ENCODE data around the gene CYP11A1.

Gene CYP11A1

GRCh38 chr15:74408815-74409214 lies 41.4 kb upstream of the CYP11A1 start:
- no peaks in the 10 kb centered on the region for H3K27me3 ChIP-seq (ENCODE audit: insufficient read depth, poor library complexity, severe bottlenecking)
- TF ChIP-seq POLR2AphosphoS5 (IDR thresholded peaks at IDR 0.05; ENCODE audit: low read depth) (no peak), SPI1 (IDR thresholded peaks at IDR 0.05; ENCODE audit: borderline replicate concordance, low read depth) (no peak), GABPA (IDR thresholded peaks at IDR 0.05; ENCODE audit: low read depth) (no peak)
- TF ChIP-seq, protein P1, sequence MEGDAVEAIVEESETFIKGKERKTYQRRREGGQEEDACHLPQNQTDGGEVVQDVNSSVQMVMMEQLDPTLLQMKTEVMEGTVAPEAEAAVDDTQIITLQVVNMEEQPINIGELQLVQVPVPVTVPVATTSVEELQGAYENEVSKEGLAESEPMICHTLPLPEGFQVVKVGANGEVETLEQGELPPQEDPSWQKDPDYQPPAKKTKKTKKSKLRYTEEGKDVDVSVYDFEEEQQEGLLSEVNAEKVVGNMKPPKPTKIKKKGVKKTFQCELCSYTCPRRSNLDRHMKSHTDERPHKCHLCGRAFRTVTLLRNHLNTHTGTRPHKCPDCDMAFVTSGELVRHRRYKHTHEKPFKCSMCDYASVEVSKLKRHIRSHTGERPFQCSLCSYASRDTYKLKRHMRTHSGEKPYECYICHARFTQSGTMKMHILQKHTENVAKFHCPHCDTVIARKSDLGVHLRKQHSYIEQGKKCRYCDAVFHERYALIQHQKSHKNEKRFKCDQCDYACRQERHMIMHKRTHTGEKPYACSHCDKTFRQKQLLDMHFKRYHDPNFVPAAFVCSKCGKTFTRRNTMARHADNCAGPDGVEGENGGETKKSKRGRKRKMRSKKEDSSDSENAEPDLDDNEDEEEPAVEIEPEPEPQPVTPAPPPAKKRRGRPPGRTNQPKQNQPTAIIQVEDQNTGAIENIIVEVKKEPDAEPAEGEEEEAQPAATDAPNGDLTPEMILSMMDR (IDR thresholded peaks at IDR 0.05; ENCODE audit: insufficient read depth, low read length): no peak
- TF ChIP-seq, protein P2, sequence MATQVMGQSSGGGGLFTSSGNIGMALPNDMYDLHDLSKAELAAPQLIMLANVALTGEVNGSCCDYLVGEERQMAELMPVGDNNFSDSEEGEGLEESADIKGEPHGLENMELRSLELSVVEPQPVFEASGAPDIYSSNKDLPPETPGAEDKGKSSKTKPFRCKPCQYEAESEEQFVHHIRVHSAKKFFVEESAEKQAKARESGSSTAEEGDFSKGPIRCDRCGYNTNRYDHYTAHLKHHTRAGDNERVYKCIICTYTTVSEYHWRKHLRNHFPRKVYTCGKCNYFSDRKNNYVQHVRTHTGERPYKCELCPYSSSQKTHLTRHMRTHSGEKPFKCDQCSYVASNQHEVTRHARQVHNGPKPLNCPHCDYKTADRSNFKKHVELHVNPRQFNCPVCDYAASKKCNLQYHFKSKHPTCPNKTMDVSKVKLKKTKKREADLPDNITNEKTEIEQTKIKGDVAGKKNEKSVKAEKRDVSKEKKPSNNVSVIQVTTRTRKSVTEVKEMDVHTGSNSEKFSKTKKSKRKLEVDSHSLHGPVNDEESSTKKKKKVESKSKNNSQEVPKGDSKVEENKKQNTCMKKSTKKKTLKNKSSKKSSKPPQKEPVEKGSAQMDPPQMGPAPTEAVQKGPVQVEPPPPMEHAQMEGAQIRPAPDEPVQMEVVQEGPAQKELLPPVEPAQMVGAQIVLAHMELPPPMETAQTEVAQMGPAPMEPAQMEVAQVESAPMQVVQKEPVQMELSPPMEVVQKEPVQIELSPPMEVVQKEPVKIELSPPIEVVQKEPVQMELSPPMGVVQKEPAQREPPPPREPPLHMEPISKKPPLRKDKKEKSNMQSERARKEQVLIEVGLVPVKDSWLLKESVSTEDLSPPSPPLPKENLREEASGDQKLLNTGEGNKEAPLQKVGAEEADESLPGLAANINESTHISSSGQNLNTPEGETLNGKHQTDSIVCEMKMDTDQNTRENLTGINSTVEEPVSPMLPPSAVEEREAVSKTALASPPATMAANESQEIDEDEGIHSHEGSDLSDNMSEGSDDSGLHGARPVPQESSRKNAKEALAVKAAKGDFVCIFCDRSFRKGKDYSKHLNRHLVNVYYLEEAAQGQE (IDR thresholded peaks at IDR 0.05; ENCODE audit: insufficient replicate concordance, low read depth): no peak
- H3K27ac ChIP-seq (replicated peaks): no peak overlapping the region

DNA sequence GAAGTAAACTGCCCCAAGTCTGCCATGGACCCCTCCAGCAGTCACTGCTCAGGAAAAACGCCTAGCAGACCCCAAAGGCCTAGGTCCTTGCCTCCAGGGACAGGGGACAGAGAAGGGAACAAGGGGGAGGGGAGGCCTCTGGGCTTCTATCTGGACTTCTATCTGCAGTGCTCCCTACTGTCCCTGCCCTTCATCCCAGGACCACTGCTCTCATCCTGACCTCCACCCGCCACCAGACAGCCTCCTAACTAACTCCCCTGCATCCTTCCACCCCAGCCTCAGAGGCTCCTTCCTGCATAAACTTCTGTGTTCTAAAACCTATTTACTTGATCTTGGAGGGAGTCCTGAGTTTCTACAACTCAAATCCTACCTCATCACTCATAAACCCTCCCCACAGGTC lies 40.9 kb upstream of the CYP11A1 start:
- TF ChIP-seq POLR2AphosphoS5 (IDR thresholded peaks at IDR 0.05; ENCODE audit: low read depth) (no peak), GABPA (IDR thresholded peaks at IDR 0.05; ENCODE audit: low read depth) (no peak), SPI1 (IDR thresholded peaks at IDR 0.05; ENCODE audit: borderline replicate concordance, low read depth) (no peak)
- TF ChIP-seq, protein P1 (IDR thresholded peaks at IDR 0.05; ENCODE audit: insufficient read depth, low read length): no peak
- TF ChIP-seq, protein P2 (IDR thresholded peaks at IDR 0.05; ENCODE audit: insufficient replicate concordance, low read depth): no peak
- Histone ChIP-seq H3K27me3 (ENCODE audit: insufficient read depth, poor library complexity, severe bottlenecking) (no peaks in the 10 kb centered on the region), H3K27ac (replicated peaks) (no peak overlapping the region), H3K4me3 (replicated peaks; ENCODE audit: insufficient read depth, low read length) (no peak overlapping the region)
- DNase-seq (ENCODE audit: low read depth in 1 of 2, low spot score in 1 of 2): no peak

More at GRCh38 chr15:74408815-74409214, 41.4 kb upstream of the CYP11A1 start:
- H3K4me3 ChIP-seq (replicated peaks; ENCODE audit: insufficient read depth, low read length): no peak overlapping the region
- no peak for DNase-seq (ENCODE audit: low read depth in 1 of 2, low spot score in 1 of 2)

DNA sequence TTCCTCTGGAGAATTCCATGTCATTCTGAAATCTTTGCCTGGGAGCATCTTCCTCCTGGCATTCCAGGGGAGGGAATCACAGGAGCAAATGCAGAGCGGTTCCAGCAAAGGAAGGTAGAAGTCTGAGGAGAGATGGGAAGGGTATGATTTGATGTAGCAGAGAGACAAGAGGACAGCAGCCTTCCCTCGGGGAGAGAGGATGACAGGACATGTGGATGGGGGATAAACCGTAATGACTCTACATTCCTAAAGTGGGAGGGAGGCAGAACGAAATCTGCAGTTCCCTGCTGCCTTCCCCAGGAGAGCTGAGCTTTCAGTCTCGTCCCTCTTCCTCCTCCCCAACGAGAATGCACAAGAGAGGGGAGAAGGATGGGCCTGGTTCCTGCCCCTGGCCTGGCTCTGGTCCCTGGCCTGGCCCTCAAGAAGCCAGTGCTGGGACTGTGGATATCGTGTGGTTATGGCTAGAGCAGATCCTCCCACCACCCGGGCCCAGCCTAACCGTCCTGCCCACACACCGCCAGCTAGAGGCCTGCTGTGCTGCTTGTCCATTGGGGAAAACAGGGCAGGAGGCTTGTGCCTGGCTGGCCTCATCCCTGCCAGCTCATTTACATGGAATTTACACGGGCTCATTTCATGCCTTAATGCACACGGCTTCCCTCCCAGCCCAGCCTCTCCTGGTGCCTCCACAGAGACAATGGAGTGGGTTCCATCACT lies 39.7 kb upstream of the CYP11A1 start:
- Histone ChIP-seq H3K27me3 (ENCODE audit: insufficient read depth, poor library complexity, severe bottlenecking) (no peaks in the 10 kb centered on the region), H3K27ac (replicated peaks) (no peak overlapping the region), H3K4me3 (replicated peaks; ENCODE audit: insufficient read depth, low read length) (no peak overlapping the region)
- TF ChIP-seq, protein P1 (IDR thresholded peaks at IDR 0.05; ENCODE audit: insufficient read depth, low read length): no peak
- TF ChIP-seq POLR2AphosphoS5 (IDR thresholded peaks at IDR 0.05; ENCODE audit: low read depth) (no peak), GABPA (IDR thresholded peaks at IDR 0.05; ENCODE audit: low read depth) (no peak)
- TF ChIP-seq, protein P2 (IDR thresholded peaks at IDR 0.05; ENCODE audit: insufficient replicate concordance, low read depth): no peak
- DNase-seq (ENCODE audit: low read depth in 1 of 2, low spot score in 1 of 2): no peak

Data from HL-60 (cell line).